Cardiac muscle cell (in vitro differentiated cells and primary cell): Measurements from ENCODE around the gene USP46. TPM values are rescaled to one million over a fixed set of nuclear protein-coding genes. Genes with fewer than 3 reads are reported as not detected.

Experiments used
- DNase-seq, 2 donors: peaks; one replicate each; pipeline versions ENCODE4 v3.0.0 to v3.0.0-alpha.2; 2010 to 2017; ENCODE audit warnings: low read depth in 1 of 2, low spot score in 1 of 2
- H3K27ac ChIP-seq: fragments of 200-600 bp; sonication (generic); 2 replicates; pipeline ENCODE4 v1.5.1; 2016
- H3K27me3 ChIP-seq: fragments of 200-600 bp; sonication (generic); 2 replicates; pipeline ENCODE4 v1.6.0; 2016; ENCODE audit warnings: control low read depth
- H3K36me3 ChIP-seq: fragments of 200-600 bp; sonication (generic); 2 replicates; pipeline ENCODE4 v1.5.1; 2016; ENCODE audit warnings: control low read depth
- H3K4me1 ChIP-seq: fragments of 200-600 bp; sonication (generic); 2 replicates; pipeline ENCODE4 v1.8.1; 2017; ENCODE audit warnings: low read depth, mild to moderate bottlenecking, mixed run types
- H3K4me3 ChIP-seq: fragments of 200-600 bp; sonication (generic); 2 replicates; pipeline ENCODE4 v1.5.1; 2016; ENCODE audit warnings: mild to moderate bottlenecking
- H3K9me3 ChIP-seq: fragments of 200-600 bp; sonication (generic); 2 replicates; pipeline ENCODE4 v1.5.1; 2017; ENCODE audit warnings: low read depth, mild to moderate bottlenecking, control low read depth
- polyA plus RNA-seq: library from polyadenylated mRNA; unstranded; fragments of >200 nt; fragmentation: Nextera tagmentation; extraction: Ambion mirVana; gene quantifications from 2 replicates; pipeline ENCODE4 v1.2.1, GENCODE V29; 2016
- total RNA-seq: library from RNA; depleted of rRNA; stranded (reverse); fragments of >200 nt; gene quantifications from 2 replicates; pipeline ENCODE4 v1.2.3, GENCODE V29; 2016
- TF ChIP-seq, protein P1 (sequence below): IDR thresholded peaks from 2 replicates; pipeline ENCODE4 v1.5.1; 2012; ENCODE audit warnings: low read depth, mild to moderate bottlenecking, low read length

The USP46 gene
- total and polyA plus RNA-seq, 2 experiments from 2014 or later: 18.3 to 24.2 TPM

GRCh38 chr4:52612341-52612740 lies 46.8 kb downstream of the USP46 start:
- Histone ChIP-seq H3K4me1 (peaks cover 12% of the 10 kb centered on the region), H3K4me3 (no peak overlapping the region), H3K36me3 (no peaks in the 10 kb centered on the region), H3K9me3 (no peaks in the 10 kb centered on the region), H3K27me3 (no peaks in the 10 kb centered on the region), H3K27ac (no peak overlapping the region)
- TF ChIP-seq, protein P1, sequence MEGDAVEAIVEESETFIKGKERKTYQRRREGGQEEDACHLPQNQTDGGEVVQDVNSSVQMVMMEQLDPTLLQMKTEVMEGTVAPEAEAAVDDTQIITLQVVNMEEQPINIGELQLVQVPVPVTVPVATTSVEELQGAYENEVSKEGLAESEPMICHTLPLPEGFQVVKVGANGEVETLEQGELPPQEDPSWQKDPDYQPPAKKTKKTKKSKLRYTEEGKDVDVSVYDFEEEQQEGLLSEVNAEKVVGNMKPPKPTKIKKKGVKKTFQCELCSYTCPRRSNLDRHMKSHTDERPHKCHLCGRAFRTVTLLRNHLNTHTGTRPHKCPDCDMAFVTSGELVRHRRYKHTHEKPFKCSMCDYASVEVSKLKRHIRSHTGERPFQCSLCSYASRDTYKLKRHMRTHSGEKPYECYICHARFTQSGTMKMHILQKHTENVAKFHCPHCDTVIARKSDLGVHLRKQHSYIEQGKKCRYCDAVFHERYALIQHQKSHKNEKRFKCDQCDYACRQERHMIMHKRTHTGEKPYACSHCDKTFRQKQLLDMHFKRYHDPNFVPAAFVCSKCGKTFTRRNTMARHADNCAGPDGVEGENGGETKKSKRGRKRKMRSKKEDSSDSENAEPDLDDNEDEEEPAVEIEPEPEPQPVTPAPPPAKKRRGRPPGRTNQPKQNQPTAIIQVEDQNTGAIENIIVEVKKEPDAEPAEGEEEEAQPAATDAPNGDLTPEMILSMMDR: no peak
- peak in 1 of 2 donors; percentile 15 for DNase-seq

DNA sequence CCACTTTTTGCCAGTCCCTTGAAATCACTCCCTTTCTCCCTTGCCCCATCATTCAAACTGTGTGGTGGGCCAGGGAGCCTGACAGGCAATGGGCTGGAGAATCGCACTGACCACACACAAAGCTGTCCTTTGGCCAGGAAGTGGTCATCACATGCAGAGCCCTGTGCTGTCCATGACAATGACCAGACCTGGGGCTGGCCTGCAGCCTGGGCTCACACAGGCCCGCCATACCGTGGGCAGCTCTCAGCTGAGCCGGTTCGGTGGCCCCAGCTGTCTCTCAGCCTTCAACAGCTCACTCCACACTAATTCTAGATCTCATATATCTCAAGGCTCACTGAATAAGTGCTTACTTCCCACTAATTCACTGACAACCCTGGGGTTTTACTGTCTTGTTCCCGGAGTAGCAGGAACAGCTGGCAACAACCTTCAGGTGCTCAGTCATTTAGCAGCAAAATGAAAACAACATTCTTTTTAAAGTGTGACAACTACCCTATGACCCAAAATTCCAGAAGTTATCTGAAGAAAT lies 48.0 kb downstream of the USP46 start:
- Histone ChIP-seq H3K27me3 (no peaks in the 10 kb centered on the region), H3K27ac (peak overlapping the region; percentile 49), H3K9me3 (no peaks in the 10 kb centered on the region), H3K36me3 (no peaks in the 10 kb centered on the region), H3K4me1 (peaks cover 12% of the 10 kb centered on the region), H3K4me3 (no peak overlapping the region)
- DNase-seq: peak in 1 of 2 donors; percentile 30
- TF ChIP-seq, protein P1: no peak

DNA sequence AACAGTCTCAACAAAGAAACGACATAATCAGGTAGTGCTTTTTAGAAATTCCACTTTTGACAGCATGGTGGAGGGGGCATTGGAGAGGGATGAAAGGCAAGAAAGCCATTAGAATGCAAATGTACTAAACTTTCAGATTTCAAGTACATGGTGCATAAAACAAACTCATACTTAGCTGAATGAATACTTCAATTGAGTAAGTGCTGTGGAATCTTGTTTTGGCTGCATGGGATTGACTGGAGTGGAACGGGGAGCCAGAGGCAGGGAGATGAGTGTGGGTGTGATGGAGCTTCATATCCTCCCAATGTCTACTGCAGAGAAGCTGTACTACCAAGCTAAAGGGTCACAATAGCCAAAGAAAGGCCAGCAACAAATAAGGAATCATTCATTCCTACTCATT lies 52.4 kb downstream of the USP46 start:
- no peaks in the 10 kb centered on the region for H3K9me3 ChIP-seq
- no peak for DNase-seq
- H3K36me3 ChIP-seq: peaks cover 13% of the 10 kb centered on the region
- no peak overlapping the region for H3K4me3 ChIP-seq
- H3K27ac ChIP-seq: no peak overlapping the region
- TF ChIP-seq, protein P1: no peak
- H3K4me1 ChIP-seq: peaks cover 12% of the 10 kb centered on the region
- H3K27me3 ChIP-seq: no peaks in the 10 kb centered on the region

DNA sequence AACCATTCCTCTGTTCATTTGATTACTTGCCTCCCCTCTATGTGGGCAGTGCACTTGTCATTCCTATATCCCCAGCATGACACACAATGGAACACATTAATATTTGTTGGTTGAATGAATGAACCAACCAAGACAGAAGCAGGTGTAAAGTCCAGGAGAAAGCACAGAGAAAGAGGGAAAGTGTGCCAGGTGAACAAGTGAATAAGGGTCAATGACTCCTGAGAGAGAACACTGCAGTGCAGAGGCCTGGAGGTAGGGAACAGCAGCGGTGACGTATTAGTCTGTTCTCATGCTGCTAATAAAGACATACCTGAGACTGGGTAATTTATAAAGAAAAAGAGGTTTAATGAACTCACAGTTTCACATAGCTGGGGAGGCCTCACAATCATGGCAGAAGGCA lies 53.1 kb downstream of the USP46 start:
- DNase-seq: no peak
- H3K4me3 ChIP-seq: no peak overlapping the region
- peaks cover 12% of the 10 kb centered on the region for H3K4me1 ChIP-seq
- no peaks in the 10 kb centered on the region for H3K9me3 ChIP-seq
- no peaks in the 10 kb centered on the region for H3K27me3 ChIP-seq
- TF ChIP-seq, protein P1: no peak
- no peak overlapping the region for H3K27ac ChIP-seq
- peaks cover 20% of the 10 kb centered on the region for H3K36me3 ChIP-seq

DNA sequence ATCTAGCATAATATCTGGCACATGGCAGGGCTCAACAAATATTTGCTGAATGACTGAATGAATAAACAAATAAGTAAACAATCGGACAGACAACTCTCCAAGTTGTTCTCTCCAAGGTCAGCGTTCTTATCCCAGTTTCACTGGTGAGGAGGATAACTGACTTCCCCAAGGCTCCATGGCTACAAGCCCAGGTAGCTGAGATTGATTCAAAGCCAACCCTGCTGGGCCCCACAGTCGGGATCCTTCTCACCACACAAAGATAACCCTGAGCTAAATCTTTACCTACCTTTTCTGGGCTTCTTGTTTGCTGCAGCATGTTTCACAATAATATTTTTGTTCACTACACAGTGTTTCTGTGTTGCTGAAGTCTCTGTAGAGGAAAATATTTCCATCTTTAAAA lies 54.9 kb downstream of the USP46 start:
- no peak overlapping the region for H3K4me3 ChIP-seq
- H3K27me3 ChIP-seq: no peaks in the 10 kb centered on the region
- no peak for DNase-seq
- no peaks in the 10 kb centered on the region for H3K9me3 ChIP-seq
- H3K27ac ChIP-seq: no peak overlapping the region
- H3K36me3 ChIP-seq: peaks cover 25% of the 10 kb centered on the region
- TF ChIP-seq, protein P1: no peak
- H3K4me1 ChIP-seq: peaks cover 9% of the 10 kb centered on the region
